ENCODE measurements around the gene INO80.

Gene INO80

GRCh38 chr15:41018534-41018933 lies 97.5 kb downstream of the INO80 start:
- no peak overlapping the region for H3K27ac Mint-ChIP-seq
- H3K4me3 Mint-ChIP-seq, result no peak overlapping the region
- peaks cover 32 to 47% of the 10 kb centered on the region in 2 donors for H3K36me3 Mint-ChIP-seq
- ATAC-seq (replicated peaks) (no peak), DNase-seq (no peak)
- no peaks in the 10 kb centered on the region for H3K27me3 Mint-ChIP-seq
- H3K4me1 Mint-ChIP-seq, result peaks cover 13 to 18% of the 10 kb centered on the region in 2 donors
- H3K9me3 Mint-ChIP-seq, result no peaks in the 10 kb centered on the region

- Mint-ChIP-seq H3K27me3 (no peaks in the 10 kb centered on the region), H3K36me3 (peaks cover 30 to 46% of the 10 kb centered on the region in 2 donors), H3K9me3 (no peaks in the 10 kb centered on the region), H3K4me3 (no peak overlapping the region), H3K27ac (peak overlapping the region; percentile 48), H3K4me1 (peaks cover 13 to 18% of the 10 kb centered on the region in 2 donors)
- DNase-seq, result no peak
- ATAC-seq (replicated peaks), result no peak
Observed at GRCh38 chr15:41017066-41017735, 98.9 kb downstream of the INO80 start.

GRCh38 chr15:41013691-41014414 lies 102.2 kb downstream of the INO80 start:
- no peaks in the 10 kb centered on the region for H3K27me3 Mint-ChIP-seq
- no peak overlapping the region for H3K4me3 Mint-ChIP-seq
- ATAC-seq (replicated peaks) (peak; percentile 64 to 77), DNase-seq (no peak)
- no peak overlapping the region for H3K27ac Mint-ChIP-seq
- peaks cover 25 to 37% of the 10 kb centered on the region in 2 donors for H3K36me3 Mint-ChIP-seq
- H3K4me1 Mint-ChIP-seq, result peaks cover 13 to 23% of the 10 kb centered on the region in 2 donors
- H3K9me3 Mint-ChIP-seq, result no peaks in the 10 kb centered on the region

- DNase-seq (no peak), ATAC-seq (replicated peaks) (no peak)
- H3K4me3 Mint-ChIP-seq, result no peak overlapping the region
- no peak overlapping the region for H3K27ac Mint-ChIP-seq
- peaks cover 18 to 40% of the 10 kb centered on the region in 2 donors for H3K36me3 Mint-ChIP-seq
- peaks cover 10 to 18% of the 10 kb centered on the region in 2 donors for H3K4me1 Mint-ChIP-seq
- no peaks in the 10 kb centered on the region for H3K9me3 Mint-ChIP-seq
- H3K27me3 Mint-ChIP-seq, result no peaks in the 10 kb centered on the region
Observed at GRCh38 chr15:41011055-41011815, 104.8 kb downstream of the INO80 start.

GRCh38 chr15:41010345-41010744 lies 105.7 kb downstream of the INO80 start:
- no peak for ATAC-seq (replicated peaks)
- no peak for DNase-seq
- peaks cover 21 to 35% of the 10 kb centered on the region in 2 donors for H3K36me3 Mint-ChIP-seq
- no peak overlapping the region for H3K27ac Mint-ChIP-seq
- no peaks in the 10 kb centered on the region for H3K27me3 Mint-ChIP-seq
- no peaks in the 10 kb centered on the region for H3K9me3 Mint-ChIP-seq
- no peak overlapping the region for H3K4me3 Mint-ChIP-seq
- peaks cover 10 to 18% of the 10 kb centered on the region in 2 donors for H3K4me1 Mint-ChIP-seq

GRCh38 chr15:41006479-41006878 lies 109.6 kb downstream of the INO80 start:
- Mint-ChIP-seq H3K27me3 (no peaks in the 10 kb centered on the region), H3K27ac (no peak overlapping the region), H3K4me1 (peaks cover 0 to 5% of the 10 kb centered on the region in 2 donors), H3K9me3 (no peaks in the 10 kb centered on the region), H3K4me3 (no peak overlapping the region), H3K36me3 (peaks cover 15 to 22% of the 10 kb centered on the region in 2 donors)
- ATAC-seq (replicated peaks), result no peak
- DNase-seq, result no peak

GRCh38 chr15:41004490-41004889 lies 111.6 kb downstream of the INO80 start:
- peaks cover 20 to 28% of the 10 kb centered on the region in 2 donors for H3K36me3 Mint-ChIP-seq
- ATAC-seq (replicated peaks), result no peak
- H3K27me3 Mint-ChIP-seq, result no peaks in the 10 kb centered on the region
- no peaks in the 10 kb centered on the region for H3K4me1 Mint-ChIP-seq
- no peaks in the 10 kb centered on the region for H3K9me3 Mint-ChIP-seq
- H3K4me3 Mint-ChIP-seq, result no peak overlapping the region
- no peak for DNase-seq
- H3K27ac Mint-ChIP-seq, result no peak overlapping the region

GRCh38 chr15:41001524-41002214 lies 114.4 kb downstream of the INO80 start:
- Mint-ChIP-seq H3K36me3 (peaks cover 19% of the 10 kb centered on the region in 2 donors), H3K27ac (no peak overlapping the region), H3K27me3 (no peaks in the 10 kb centered on the region), H3K9me3 (no peaks in the 10 kb centered on the region), H3K4me1 (no peaks in the 10 kb centered on the region), H3K4me3 (no peak overlapping the region)
- ATAC-seq (replicated peaks) (no peak), DNase-seq (no peak)

GRCh38 chr15:40999190-40999589 lies 116.9 kb downstream of the INO80 start:
- DNase-seq (no peak), ATAC-seq (replicated peaks) (no peak)
- Mint-ChIP-seq H3K9me3 (no peaks in the 10 kb centered on the region), H3K36me3 (peaks cover 26 to 30% of the 10 kb centered on the region in 2 donors), H3K27me3 (no peaks in the 10 kb centered on the region), H3K27ac (no peak overlapping the region), H3K4me3 (no peak overlapping the region), H3K4me1 (no peaks in the 10 kb centered on the region)

GRCh38 chr15:40995656-40996055 lies 120.4 kb downstream of the INO80 start:
- Mint-ChIP-seq H3K36me3 (peaks cover 35 to 45% of the 10 kb centered on the region in 2 donors), H3K4me1 (peaks cover 4 to 10% of the 10 kb centered on the region in 2 donors), H3K27ac (no peak overlapping the region), H3K4me3 (no peak overlapping the region), H3K27me3 (no peaks in the 10 kb centered on the region), H3K9me3 (no peaks in the 10 kb centered on the region)
- DNase-seq (no peak), ATAC-seq (replicated peaks) (no peak)

- DNase-seq (no peak), ATAC-seq (replicated peaks) (no peak)
- Mint-ChIP-seq H3K27me3 (no peaks in the 10 kb centered on the region), H3K27ac (no peak overlapping the region), H3K9me3 (no peaks in the 10 kb centered on the region), H3K4me1 (peaks cover 4 to 10% of the 10 kb centered on the region in 2 donors), H3K36me3 (peaks cover 41 to 55% of the 10 kb centered on the region in 2 donors), H3K4me3 (no peak overlapping the region)
Observed at GRCh38 chr15:40992825-40993224, 123.3 kb downstream of the INO80 start.

GRCh38 chr15:40992241-40992741 lies 123.8 kb downstream of the INO80 start:
- peaks cover 4 to 10% of the 10 kb centered on the region in 2 donors for H3K4me1 Mint-ChIP-seq
- H3K9me3 Mint-ChIP-seq, result no peaks in the 10 kb centered on the region
- no peak for DNase-seq
- no peaks in the 10 kb centered on the region for H3K27me3 Mint-ChIP-seq
- no peak overlapping the region for H3K27ac Mint-ChIP-seq
- no peak for ATAC-seq (replicated peaks)
- H3K4me3 Mint-ChIP-seq, result no peak overlapping the region
- H3K36me3 Mint-ChIP-seq, result peaks cover 43 to 54% of the 10 kb centered on the region in 2 donors

GRCh38 chr15:40991355-40991754 lies 124.7 kb downstream of the INO80 start:
- H3K27ac Mint-ChIP-seq, result no peak overlapping the region
- no peak for ATAC-seq (replicated peaks)
- peaks cover 4 to 10% of the 10 kb centered on the region in 2 donors for H3K4me1 Mint-ChIP-seq
- H3K36me3 Mint-ChIP-seq, result peaks cover 44 to 57% of the 10 kb centered on the region in 2 donors
- no peak for DNase-seq
- H3K9me3 Mint-ChIP-seq, result no peaks in the 10 kb centered on the region
- no peaks in the 10 kb centered on the region for H3K27me3 Mint-ChIP-seq
- H3K4me3 Mint-ChIP-seq, result no peak overlapping the region

- H3K4me3 Mint-ChIP-seq, result no peak overlapping the region
- H3K9me3 Mint-ChIP-seq, result no peaks in the 10 kb centered on the region
- H3K27me3 Mint-ChIP-seq, result no peaks in the 10 kb centered on the region
- no peak for DNase-seq
- H3K4me1 Mint-ChIP-seq, result peaks cover 4 to 10% of the 10 kb centered on the region in 2 donors
- ATAC-seq (replicated peaks), result no peak
- H3K36me3 Mint-ChIP-seq, result peaks cover 43 to 52% of the 10 kb centered on the region in 2 donors
- H3K27ac Mint-ChIP-seq, result no peak overlapping the region
Observed at GRCh38 chr15:40990789-40991188, 125.3 kb downstream of the INO80 start.
